DMS53 treated with DMSO at 0.1 percent for 48 hours (cell line): Measurements from ENCODE around the gene PLEKHA6.

ENCODE experiments used
- DNase-seq: peaks from one replicate; lab custom pipeline; 2025; ENCODE audit not compliant: unreplicated experiment; lab: John Stamatoyannopoulos, UW

The PLEKHA6 gene

DNA sequence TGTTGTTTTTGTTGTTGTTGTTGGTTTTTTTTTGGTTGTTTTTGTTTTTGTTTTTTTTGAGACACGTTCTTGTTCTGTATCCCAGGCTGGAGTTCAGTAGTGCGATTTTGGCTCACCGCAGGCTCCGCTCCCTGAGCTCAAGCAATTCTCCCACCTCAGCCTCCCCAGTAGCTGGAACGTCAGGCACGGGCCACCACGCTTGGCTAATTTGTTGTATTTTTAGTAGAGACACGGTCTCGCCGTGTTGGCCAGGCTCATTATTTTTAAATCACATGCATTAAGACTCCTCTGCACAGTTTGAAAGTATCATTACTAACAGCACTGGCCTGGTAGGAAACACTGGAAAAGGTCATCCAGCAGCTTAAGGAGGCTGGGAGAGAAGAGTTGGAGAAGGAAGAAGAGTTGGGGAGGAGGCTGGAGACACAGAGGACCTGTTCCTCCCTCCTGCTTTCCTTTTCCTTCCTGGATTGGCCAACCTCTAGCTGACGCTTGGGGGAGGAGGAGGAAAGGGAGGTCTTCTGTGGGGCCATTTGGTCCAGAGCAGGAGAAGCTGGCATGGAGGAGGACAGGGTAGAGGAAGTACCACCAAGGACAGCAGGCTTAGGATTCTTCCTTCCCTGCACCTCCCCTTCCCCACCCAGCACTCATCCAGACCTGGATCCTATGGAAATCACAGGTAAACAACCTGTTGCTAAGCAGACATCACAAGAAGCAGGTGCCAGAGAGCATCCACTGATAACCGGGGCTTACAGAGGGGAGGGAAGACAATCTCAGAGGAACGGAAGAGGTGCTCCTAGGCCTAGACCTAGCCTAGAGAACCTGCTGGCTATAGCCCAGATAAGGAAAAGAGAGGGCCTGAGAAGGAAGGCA, 74.1 kb downstream of the PLEKHA6 start:
- peak; percentile 81 for DNase-seq

DNA sequence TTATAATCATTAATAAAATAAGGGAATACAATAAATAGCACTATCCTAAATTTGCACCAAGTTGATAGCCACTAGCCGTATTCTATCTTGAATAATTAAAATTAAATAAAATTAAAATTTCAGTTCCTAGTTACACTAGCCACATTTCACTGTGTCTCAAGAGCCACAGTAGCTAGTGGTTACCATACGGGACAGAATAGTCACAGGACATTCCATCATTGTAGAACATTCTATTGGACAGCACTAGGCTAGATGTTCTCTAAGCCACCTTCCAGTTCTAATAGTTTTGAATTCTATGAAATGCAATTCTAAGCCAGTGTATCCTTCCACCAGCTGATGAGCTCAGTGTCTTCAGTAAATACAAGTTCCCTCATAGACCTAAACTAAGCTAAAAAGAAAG, 74.8 kb downstream of the PLEKHA6 start:
- no peak for DNase-seq

DNA sequence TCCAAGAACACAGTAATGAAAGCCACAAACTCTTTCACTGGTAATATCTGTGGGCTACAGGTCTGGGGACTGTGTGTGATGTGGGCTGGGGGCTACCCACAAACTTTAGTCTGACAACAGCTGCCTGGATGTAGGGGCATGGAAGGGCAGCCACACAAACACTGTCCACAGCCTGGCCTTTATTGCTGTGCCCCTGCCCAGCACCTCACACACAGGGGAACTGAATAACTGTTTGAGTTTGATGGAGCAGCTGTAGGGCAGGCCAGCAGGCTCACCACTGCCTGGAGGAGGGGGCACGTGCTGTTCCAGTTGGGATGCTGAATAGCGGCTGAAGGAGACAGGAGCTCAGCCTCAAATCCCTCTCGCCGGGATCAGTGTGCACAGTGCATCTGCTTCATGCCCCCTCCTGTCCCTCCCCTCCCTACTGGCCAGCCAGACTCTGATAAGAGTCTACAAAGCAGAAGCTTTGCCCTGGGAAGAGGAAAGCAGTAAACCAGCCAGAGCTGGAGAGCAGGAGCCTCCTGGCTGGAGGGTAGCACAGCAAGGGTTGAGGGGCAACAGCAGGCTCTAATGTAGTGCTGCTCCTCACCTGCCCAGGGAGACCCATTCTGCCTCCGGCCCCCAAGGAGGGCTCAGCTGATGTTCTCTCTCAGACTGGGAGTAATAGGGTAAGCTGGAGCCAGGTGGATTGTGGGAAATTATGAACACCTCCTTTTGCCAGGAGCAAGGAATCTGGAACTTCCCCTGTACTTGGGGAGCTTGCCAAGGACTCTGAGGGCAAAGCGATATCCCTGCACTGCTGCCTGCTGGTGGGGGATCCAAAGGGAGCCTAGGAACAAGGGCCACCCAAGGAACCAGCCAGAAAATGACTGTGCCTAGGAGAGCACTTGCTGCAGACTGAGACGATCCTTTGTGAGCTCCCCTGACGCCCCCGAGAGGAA, 75.7 kb downstream of the PLEKHA6 start:
- no peak for DNase-seq

DNA sequence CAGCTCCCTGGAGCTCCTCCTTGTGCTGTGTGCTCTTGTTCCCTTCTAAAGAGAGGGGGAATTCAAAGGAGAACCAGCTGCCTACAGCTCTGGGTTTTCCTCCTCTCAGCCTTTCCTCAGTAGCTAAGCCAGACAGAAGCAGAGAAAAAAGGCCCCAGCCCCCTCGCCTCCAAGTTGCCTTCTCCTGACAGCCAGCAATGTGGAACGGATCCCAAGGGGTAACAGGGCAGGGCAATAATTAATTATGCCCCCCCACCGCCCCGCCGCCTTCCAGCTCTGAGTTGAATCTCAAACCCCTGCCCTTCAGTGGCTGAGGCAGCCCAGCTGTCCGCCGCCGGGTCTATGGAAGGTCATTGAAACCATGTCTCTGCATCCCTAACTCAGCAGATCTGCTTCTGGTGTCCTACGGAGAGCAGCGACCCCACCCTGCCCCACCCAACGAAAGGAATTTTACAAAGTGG, 76.9 kb downstream of the PLEKHA6 start:
- DNase-seq: no peak

DNA sequence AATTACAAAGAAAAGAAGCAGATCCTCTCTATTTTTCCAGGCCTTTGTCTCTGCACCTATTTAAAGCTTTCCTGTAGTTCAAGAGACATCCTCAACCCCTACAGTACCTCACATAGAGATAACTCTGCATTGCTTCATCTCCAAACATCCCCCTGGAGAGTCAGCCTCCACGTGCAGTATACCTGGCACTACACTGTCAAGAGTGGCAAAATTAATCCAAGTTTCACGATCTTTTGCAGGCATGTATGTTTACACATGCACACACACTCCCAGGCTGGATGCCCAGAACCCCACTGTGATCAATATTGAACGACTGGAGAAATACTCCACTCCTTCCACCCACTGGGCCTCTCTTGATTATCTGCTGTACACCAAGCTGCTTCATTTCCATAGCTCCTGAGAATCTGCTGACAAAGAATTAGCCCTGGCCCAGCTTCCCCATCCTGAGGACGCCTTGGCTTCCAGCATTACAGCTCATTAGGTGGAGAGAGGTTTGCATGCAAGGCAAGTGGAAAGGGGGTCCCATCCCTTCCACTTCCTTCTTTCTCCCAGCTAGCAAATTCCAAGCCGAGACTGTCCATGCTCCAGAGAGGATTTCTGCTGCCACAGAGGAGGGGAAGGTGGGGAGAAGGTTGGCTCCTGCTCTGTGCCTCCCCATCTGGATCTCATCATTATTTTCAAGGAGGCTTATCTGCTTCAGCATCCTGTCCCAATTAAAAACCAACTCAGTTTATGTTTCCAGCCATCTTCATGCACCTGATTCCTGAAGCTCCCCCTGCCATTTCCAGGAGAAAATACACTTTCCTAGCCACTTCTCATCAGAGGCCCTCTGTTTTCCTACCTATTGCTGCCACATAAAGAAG, 79.4 kb downstream of the PLEKHA6 start:
- no peak for DNase-seq

DNA sequence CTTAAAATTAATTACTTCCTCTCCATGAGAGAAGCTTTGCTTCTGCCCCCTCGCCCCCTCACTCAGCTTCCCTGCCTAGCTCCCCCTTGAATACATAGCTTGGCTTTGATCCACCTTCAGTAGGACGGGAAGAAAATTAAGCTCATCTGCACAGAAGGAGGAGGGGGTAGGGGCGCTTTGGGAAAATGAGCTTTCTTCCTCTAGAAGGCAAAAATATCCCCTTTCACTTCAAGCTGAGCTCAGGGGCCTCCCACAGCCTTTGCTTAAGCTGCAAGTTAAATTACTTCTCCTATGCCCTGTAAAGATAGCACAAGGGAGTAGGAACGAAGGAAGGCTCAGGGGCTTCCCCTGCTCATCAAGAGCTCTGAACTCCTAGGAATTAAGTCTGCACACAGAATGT, 80.8 kb downstream of the PLEKHA6 start:
- DNase-seq: no peak

DNA sequence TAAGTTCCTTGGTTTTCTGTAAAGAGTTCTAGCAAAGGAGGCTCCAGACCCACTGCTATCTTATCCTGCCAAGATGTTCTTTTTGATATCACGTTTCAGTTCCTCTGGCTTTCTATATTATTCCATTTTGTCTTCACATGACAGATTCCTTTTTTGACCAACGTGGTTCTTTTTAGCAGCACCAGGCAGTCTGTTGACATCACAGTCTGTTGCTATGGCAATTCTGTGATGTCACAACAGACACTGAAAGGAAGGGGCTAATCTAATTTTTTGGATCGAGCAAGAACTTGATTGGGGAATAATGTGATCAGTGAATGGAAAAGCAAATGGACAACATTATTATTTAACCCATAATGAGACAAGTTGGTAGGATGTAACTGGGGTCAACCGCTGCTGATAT, 81.5 kb downstream of the PLEKHA6 start:
- DNase-seq: no peak

DNA sequence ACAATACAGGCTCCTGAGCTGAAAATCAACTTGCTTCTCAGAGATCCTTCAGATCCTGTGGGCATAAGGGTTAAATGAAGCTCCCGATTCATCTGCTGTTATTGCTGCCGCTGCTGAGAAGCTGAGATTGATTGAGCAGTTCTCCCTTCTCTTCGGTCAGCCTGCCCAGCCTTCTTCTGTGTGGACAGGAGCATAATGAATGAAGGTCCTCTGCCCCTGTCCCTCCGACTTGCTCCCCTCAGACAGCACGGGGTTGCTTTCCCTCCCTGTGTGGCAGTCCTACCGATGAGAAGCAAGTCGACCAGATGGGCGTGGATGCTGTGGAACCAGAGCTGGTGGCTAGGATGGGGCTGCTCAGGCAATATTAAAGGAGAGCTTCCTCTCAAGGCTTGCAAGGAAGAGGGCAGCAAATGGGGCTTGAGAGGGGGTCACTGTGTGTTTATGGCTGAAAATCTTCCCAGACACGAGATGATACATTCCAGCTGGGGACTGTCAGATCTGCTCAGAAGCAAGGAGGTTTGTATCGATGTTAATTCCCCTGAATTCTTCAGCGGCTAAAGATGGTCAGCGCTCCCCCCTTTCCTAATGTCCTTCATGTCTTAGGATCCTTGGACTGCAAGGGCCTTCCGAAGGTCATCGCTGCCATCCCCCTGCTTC, 82.0 kb downstream of the PLEKHA6 start:
- no peak for DNase-seq

DNA sequence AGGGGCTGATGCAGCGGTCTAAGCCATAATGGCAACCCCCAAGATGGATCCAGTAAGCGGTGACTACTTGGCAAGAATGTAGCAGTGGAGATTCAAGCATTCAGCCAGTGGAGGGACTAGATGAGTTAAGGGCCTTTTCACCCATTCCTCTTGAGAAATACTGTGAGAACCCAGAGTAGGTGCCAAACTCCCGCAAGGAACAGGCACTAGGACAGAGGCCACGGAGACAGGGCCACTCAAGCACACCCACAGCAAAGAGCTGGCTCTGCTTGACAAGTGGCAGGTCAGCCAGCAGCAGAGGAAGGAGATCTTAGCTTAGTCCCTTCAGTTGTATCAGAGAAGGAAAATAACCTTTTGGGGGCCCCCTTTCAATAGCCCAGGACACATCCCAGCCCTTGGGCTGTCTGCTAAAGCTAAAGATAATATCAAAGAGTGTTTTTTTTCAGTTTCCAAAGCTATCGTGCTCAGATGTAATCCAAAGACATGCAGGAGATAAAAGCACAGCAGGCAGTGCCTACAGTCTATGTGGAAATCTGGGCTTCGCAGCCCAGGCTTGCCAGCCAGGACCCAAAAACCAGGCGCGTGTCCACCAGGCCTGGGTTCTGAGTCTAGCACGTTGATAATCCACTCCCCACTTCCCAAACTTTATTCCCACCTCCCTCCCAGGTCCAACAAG, 83.9 kb downstream of the PLEKHA6 start:
- no peak for DNase-seq

DNA sequence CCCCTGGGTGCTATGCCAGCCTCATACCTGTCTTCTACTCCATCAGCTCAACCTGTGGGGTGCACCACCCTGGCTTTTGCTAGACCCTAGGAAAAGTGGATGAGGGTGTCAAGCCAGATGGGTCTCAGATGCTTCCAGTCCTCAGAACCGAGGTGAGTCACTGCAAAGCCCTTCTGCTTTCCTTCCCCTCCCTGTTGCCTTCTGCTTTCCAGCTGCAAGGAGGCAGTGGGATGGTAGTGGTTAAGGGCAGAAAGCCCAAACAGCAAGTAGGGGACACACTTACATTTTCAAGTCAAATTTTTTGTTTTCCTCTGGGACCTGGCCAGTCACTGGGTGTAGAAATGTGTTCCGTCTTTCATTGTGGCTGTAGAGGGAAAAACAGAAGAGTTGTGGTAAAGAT, 85.3 kb downstream of the PLEKHA6 start:
- no peak for DNase-seq

DNA sequence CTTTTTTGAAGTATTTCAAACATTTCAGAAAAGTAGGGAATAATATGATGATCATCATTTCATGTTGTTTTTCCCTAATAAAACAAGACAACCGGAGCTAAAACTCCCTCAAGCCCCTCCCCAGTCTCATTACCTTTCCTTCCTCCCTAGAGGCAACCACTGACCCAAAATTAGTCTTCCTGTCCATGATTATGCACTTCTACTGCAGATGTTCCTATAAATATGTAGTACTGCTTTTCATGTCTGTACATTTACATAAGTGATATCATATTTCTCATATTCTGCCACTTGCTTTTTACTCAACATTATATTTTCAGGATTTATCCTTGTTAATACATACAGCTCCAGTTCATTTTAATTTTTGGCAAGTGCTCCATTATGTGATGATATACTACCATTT, 87.2 kb downstream of the PLEKHA6 start:
- no peak for DNase-seq

DNA sequence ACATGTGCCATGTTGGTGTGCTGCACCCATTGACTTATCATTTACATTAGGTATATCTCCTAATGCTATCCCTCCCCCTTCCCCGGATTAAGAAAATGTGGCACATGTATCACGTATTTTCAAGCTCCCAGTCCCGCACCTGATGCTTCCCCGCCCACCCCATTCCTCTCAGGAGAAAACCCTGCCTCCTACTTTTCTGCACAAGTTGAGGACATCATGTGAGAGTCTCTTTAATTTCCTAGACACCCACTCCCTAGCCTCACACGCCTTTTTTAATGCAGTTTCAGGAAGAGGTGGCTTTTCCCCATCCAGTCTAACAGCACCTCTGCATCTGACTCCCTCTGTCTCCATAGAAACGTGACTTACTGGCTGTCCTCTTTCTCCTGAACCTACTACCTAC, 87.8 kb downstream of the PLEKHA6 start:
- no peak for DNase-seq

DNA sequence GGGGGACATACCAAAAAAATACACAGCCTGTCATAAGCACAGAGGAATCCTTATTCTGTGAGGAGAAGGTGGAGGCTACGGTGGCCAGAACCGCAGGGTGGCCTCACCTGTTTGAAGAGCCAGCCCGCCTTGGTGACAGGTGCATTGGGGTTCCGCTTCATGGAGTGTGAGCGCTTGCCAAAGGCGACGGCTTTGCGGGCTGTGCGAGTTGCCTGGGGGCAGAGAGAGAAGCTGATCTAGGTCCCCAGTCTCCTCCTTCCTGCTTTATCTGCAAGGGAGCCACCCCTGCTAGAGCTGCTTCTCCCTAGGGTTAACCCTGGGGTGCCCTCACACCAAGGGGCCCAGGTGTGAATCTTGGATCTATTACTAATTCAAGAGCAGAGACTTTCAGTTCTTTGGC, 91.6 kb downstream of the PLEKHA6 start:
- DNase-seq: peak; percentile 16

DNA sequence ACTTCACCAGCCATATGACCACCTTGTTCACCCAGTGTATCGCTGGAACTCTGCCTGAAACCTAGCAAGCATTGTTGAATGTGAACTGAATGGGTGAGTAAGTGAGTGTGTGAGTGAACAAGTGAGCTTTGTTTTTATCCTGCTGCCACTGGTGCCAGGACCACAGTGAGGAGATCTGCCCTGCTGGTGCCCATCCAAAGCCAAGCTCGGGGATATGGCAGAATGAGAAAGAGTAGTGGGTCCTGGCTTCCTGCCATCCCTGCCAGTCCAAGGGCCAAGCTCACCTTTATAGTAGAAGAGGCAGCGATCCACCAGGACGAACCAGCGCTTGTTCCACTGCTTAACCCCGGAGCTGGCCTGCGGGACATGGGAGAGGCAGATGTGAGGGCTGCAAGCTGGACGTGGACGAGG, 92.5 kb downstream of the PLEKHA6 start:
- no peak for DNase-seq

DNA sequence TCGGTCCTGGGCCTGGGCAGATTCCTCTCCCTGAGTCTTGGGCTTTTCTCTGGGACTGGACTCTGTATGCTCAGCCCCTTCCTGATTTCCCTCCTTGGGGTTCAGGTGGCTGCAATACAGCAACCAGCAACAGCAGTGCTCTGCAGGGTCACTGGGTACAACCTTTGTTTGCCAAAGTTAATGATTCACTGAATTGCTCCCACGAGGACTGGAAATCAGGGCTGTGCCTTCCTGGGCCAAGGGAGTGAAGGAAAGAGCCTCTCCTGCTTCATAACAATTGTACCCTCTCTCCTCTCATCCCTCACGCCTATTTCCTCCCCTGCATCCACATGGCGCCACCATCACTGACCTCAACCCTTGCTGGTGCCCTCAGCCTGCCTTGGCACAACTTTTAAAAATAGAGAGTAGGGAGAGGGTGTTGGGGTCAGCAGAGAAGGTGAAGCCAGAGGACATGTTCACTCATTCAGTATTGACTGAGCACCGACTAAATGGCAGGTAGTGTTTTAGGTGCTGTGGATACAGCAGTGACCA, 93.2 kb downstream of the PLEKHA6 start:
- peak; percentile 86 for DNase-seq

DNA sequence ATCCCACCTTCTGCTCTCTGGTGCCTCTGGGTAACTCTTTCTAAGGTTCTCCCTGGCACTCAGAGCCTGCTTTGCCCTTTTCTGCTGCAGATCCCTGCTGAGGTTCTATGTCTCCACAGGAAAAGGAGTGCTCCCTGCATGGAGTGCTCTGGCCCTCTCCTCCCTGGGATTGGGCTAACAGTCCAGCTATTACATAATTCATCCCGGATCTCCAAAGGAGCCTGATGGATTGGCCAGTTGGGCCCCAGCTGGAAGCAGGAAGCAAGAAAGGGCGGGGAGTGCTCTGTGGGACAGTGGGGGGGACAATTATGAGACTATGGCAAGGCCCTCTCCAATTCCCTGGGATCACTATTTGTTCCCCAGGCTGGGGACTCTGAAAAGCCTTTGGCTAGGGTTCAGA, 94.1 kb downstream of the PLEKHA6 start:
- no peak for DNase-seq

DNA sequence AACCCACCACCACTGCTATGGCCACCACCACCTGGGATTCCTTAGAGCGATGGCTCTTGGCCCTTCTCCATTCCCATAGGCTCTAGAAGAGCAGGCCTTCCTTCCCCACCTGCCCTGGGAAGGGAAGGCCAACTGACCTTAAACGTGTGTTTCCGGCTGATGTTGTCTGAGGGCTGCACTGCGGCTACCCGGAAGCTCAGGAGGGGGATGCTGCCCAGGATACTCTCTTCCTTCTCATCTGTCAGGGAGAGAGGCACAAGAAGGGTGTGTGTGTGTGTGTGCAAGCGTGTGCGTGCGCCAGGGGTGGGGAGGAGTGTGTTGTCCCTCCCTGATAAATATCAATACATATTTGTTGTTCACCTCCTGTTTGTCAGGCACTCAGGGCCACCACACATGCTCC, 94.9 kb downstream of the PLEKHA6 start:
- no peak for DNase-seq

DNA sequence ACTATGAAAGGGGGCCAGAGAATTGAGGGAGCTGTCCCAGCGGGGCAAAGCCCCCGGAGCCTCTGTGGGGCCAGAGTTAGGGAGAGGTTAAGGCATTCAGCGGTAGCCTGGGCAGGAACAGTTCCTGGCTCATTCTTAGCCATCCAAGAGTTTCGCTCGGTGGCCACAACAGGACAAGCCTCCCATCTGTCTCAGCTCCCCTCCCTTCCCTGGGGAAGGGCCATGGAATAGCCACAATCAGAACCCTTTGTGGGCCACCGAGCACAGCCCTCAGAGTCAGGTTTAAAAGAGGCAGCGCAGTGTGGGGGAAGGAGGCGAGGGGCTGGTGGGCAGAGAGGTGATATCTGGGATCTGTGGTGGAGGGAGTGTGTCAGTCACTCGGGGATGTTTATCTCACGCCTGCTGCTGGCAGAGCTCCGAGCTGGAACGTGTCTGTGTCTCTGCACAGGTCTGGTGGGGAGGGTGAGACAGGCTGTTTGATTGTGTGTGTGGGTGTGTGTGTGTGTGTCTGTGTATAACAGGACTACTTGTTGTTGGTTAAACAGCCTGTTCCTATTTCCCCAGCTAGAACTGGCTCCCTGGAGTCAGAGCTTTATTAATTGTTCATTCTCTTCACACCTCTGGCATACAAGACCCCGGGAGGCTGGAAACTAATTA, 96.3 kb downstream of the PLEKHA6 start:
- no peak for DNase-seq
